ENCODE data around the gene ZNF90.
"Not testable (repeated sequence)": the region's sequence is repeated elsewhere in the genome, so short reads cannot be mapped to it uniquely, and the experiment has no call there.

ZNF90 gene

GRCh38 chr19:20103091-20103740 is 25.4 kb downstream of the ZNF90 start:
- DNase-seq, result no peak

DNA sequence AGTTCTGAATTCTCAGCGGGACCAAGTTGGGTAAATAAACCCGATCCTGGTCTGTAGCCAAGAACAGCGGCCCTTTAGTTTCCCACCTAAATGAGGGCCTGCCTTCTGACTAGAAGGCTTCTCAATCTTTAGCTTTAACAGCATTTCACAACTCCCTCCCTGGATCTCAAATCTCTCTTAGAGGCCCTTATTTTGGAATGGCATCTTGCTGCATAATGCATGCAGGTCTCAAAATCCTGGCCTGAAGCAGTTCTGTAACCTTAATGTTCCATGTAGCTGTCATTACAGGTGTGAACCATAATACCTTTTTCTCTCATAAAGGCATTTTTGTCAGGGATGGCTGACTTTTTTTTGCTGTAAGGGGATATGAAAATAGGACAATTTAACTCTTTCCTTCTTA is 29.5 kb downstream of the ZNF90 start:
- DNase-seq, result no peak

DNA sequence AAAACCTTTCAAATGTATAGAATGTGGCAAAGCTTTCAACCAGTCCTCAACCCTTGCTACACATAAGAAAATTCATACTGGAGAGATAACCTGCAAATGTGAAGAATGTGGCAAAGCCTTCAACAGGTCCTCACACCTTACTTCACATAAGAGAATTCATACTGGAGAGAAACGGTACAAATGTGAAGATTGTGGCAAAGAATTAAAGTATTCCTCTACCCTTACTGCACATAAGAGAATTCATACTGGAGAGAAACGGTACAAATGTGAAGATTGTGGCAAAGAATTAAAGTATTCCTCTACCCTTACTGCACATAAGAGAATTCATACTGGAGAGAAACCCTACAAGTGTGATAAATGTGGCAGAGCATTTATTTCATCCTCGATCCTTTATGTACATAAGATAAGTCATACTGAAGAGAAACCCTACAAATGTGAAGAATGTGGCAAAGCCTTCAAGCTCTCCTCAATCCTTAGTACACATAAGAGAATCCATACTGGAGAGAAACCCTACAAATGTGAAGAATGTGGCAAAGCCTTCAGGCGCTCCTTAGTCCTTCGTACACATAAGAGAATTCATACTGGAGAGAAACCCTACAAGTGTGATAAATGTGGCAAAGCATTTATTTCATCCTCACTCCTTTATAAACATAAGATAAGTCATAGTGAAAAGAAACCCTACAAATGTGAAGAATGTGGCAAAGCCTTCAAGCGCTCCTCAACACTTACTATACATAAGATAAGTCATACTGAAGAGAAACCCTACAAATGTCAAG is 40.5 kb downstream of the ZNF90 start:
- not testable (repeated sequence) for DNase-seq

DNA sequence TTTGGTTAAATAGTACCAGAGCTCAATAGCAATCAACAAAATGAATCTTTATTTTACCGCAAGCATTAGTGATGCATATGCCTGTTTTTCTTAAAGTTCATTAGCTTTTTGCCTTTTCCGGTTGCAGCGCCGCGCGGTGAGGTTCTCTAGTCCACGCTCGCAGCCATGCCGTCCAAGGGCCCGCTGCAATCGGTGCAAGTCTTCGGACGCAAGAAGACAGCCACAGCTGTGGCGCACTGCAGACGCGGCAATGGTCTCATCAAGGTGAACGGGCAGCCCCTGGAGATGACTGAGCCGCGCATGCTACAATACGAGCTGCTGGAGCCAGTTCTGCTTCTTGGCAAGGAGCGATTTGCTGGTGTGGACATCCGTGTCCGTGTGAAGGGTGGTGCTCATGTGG is 47.1 kb downstream of the ZNF90 start:
- no peak for DNase-seq

GRCh38 chr19:20132933-20133332 is 55.1 kb downstream of the ZNF90 start:
- not testable (repeated sequence) for DNase-seq

GRCh38 chr19:20137714-20138113 is 59.9 kb downstream of the ZNF90 start:
- not testable (repeated sequence) for DNase-seq

DNA sequence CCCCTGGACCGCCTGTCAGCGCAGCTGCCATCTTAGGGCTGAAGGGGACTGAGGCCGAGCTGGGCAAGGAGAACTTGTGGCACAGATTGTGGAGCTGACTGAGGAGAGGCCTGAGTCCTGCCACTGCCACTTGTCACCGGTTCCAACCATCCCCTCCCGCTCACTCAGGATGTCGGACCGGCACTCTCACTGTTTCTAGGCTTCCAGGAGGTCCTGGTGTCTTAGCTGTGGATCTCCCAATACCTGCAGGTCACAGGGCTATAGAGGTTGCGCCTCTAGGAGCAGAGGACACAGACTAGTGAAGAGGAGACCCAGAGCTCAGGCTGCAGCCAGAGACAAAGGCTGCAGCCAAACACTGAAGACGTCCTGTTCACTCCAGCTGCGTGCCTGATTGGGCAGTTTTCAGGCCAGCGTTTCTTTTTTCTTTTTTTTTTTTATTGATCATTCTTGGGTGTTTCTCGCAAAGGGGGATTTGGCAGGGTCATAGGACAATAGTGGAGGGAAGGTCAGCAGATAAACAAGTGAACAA is 73.9 kb downstream of the ZNF90 start:
- DNase-seq, result no peak

GRCh38 chr19:20152506-20152905 is 74.7 kb downstream of the ZNF90 start:
- DNase-seq, result not testable (repeated sequence)

DNA sequence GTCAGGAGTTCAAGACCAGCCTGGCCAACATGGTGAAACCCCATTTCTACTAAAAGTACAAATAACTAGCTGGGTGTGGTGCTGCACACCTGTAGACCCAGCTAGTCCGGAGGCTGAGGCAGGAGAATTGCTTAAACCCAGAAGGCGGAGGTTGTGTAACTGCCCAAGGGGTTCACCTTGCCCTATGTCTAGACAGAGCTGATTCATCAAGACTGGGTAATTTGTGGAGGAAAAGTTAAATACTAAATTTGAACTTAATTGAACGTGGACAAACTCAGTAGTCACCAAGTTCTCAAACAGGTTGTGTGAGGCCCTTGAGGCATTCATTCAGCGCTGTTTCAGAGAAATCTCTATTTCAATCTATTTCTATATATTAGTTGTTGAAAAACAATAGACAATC is 75.5 kb downstream of the ZNF90 start:
- DNase-seq, result no peak

DNA sequence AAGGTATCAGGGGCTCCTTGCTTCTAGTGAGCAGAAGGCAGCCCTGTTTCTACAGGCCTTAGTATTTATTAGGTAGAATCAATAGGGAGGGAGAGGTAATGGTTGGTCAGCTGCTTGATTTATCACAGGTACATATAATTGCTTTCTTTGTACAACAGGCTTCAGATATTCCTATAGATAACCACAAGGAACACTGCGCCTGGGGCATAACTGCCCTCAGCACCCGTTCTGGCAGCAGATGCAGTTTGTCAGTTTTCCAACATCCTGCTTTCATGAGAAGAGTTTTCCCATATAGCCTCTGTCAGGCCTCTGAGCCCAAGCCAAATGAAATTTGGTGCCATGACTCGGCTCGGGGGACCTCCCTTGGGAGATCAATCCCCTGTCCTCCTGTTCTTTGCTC is 76.8 kb downstream of the ZNF90 start:
- DNase-seq, result no peak

- DNase-seq, result no peak
Observed at GRCh38 chr19:20162821-20163220, 85.0 kb downstream of the ZNF90 start.

DNA sequence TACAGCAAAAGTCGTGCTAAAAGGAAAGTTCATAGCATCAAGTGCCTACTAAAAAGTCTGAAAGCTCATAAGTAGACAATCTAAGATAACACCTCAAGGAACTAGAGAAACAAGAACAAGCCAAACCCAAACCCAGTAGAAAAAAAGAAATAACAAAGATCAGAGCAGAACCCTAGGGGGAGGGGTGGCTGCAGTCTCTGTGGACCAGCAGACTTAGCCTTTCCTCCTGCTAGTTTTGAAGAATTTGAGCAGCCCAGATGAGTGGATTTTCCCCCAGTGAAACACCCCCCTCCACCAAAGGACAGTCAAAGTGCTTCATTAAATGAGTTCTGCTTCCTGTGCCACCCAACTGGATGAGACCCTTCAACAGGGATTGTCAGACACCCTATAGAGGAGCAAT is 86.7 kb downstream of the ZNF90 start:
- no peak for DNase-seq

DNA sequence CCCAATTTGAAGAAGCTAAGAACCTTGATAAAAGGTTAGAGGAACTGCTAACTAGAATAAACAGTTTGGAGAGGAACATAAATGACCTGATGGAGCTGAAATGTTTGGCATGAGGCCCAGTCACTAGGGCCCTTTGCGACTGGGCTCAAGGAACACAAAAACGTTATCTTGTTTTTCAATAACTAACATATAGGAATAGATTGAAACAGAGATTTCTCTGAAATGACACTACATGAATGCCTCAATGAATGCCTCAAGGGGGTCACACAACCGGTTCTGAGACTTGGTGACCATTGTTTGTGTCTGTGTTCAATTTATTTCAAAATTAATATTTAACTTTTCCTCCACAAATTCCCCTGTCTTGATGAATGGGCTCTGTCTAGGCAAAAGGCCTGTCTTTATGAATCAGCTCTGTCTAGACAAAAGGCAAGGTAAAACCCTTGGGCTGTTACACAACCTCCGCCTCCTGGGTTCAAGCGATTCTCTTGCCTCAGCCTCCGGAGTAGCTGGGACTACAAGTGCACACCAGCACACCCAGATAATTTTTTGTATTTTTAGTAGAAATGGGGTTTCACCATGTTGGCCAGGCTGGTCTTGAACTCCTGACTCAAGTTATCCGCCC is 88.3 kb downstream of the ZNF90 start:
- DNase-seq, result no peak

GRCh38 chr19:20167020-20167644 is 89.3 kb downstream of the ZNF90 start, which contains the start of gene ZNF486:
TSS of gene ZNF486 (plus strand) at chr19:20167214. CDS start at chr19:20167331, 117 bp downstream.
- peak; percentile 97 for DNase-seq

DNA sequence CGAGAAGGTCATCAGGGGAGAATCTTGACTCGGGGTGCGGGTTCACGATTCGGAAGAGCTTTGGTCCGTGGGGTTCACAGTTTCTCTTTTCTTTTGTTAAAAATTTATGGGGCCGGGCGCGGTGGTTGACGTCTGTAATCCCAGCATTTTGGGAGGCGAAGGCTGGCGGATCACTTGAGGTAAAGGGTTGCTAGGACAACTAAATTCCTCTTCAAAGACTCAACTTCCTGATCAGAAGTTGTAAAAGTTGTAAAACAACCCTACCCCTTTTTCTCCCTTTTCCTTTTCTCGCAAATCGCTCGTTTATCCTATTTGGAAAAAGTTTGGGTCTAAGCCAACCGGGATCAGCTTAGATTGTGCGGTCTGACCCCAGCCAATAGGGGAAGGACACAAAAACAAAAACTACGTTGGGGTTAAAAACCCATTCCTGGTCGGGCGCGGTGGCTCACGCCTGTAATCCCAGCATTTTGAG is 89.9 kb downstream of the ZNF90 start:
- DNase-seq, result peak; percentile 70
